ENCODE measurements around the gene SEPTIN6. TPM values are rescaled to one million over a fixed set of nuclear protein-coding genes. Genes with fewer than 3 reads are reported as not detected.

The SEPTIN6 gene
- total and polyA plus RNA-seq, 2 of the 8 experiments (the other 6 are each of a cell fraction or from before 2014, with no cell fraction given) = 31.0 to 42.6 TPM

GRCh38 chrX:119677654-119677981 is 15.3 kb downstream of the SEPTIN6 start:
- H3K14ac ChIP-seq (ENCODE audit: insufficient read length) = no peak overlapping the region
- no peak for FAIRE-seq
- no peak overlapping the region for H2BK120ac ChIP-seq (replicated peaks; ENCODE audit: low read depth, low read length)
- ChIA-PET POLR2A (ENCODE audit: partially characterized antibody) (interaction anchor here (1.2 kb wide), 1 partner anchor 8 kb away, joined by 4 read pairs; no protein-coding TSS in a partner anchor), CTCF (ENCODE audit: partially characterized antibody) (interaction anchor here (0.7 to 1.0 kb wide), 2 partner anchors 18 to 52 kb away, joined by 3 read pairs; no protein-coding TSS in a partner anchor)
- H2BK12ac ChIP-seq (ENCODE audit: low read depth, low read length) = no peak overlapping the region
- H2AK5ac ChIP-seq (ENCODE audit: low read depth, low read length) = no peak overlapping the region
- H2AFZ ChIP-seq (ENCODE audit: low read length) = no peak overlapping the region
- H3K4ac ChIP-seq (replicated peaks; ENCODE audit: insufficient read length, low read depth, low read length) = no peak overlapping the region
- H3K9ac ChIP-seq (replicated peaks in 1 of 4; ENCODE audit: extremely low read depth in 1 of 4, low read depth in 3 of 4, low read length in 3 of 4) = no peak overlapping the region
- no peak overlapping the region for H2BK15ac ChIP-seq (ENCODE audit: low read length)
- H3K4me3 ChIP-seq (ENCODE audit: extremely low read depth in 1 of 4, insufficient read depth in 2 of 4, low read depth in 3 of 4, low read length in 4 of 4) = no peak overlapping the region
- no peaks in the 10 kb centered on the region for H3K9me3 ChIP-seq (ENCODE audit: insufficient read depth in 2 of 2, low read depth in 1 of 2, low read length in 1 of 2)
- no peak overlapping the region for H3K18ac ChIP-seq (ENCODE audit: extremely low read depth, low read length)
- H3K79me2 ChIP-seq (ENCODE audit: control insufficient read depth in 1 of 2, insufficient read depth in 2 of 2, low read length in 2 of 2) = peaks cover 0 to 8% of the 10 kb centered on the region in 2 experiments; a peak in 1 of 4 replicates
- WGBS, 2 experiments (ENCODE audit: extremely low coverage in 1 of 2, insufficient coverage in 1 of 2, insufficient read length in 1 of 2, insufficient replicate concordance in 2 of 2, low coverage in 1 of 2, low lambda C conversion rate in 2 of 2, missing lambda C conversion rate in 1 of 2) = 83% methylated on average over 6 of the region's 6 CpGs; no CpG with 5 or more reads in 1 of the 2 experiments
- H4K8ac ChIP-seq (ENCODE audit: extremely low read depth, insufficient read depth, low read length) = no peak overlapping the region
- DNase-seq (ENCODE audit: low read depth in 1 of 2, low spot score in 2 of 2) = no peak
- H3K23me2 ChIP-seq (ENCODE audit: low read depth, low read length) = no peaks in the 10 kb centered on the region
- H3K4me2 ChIP-seq (ENCODE audit: insufficient read depth in 1 of 2, low read depth in 2 of 2, low read length in 2 of 2) = no peak overlapping the region
- H4K20me1 ChIP-seq (replicated peaks in 1 of 2; ENCODE audit: control insufficient read depth in 1 of 2, insufficient read depth in 2 of 2, low read length in 2 of 2) = no peaks in the 10 kb centered on the region
- H2BK5ac ChIP-seq (ENCODE audit: low read depth, low read length) = no peak overlapping the region
- H2BK20ac ChIP-seq (ENCODE audit: low read length) = no peak overlapping the region
- H4K5ac ChIP-seq (ENCODE audit: insufficient read length, low read depth, low read length) = no peak overlapping the region
- no peaks in the 10 kb centered on the region for H3K36me3 ChIP-seq (ENCODE audit: control insufficient read depth in 2 of 4, insufficient read depth in 4 of 4, low read length in 3 of 4)
- H3K27ac ChIP-seq (ENCODE audit: low read depth, low read length) = no peak overlapping the region
- 0 out of 7 replicates have a peak, but pooled peaks cover 0 to 4% (median 2%) of the 10 kb centered on the region in 4 experiments for H3K4me1 ChIP-seq (replicated peaks in 1 of 4; ENCODE audit: control insufficient read depth in 3 of 4, insufficient read depth in 4 of 4, low read length in 3 of 4)
- H3K27me3 ChIP-seq (replicated peaks in 1 of 4; ENCODE audit: control insufficient read depth in 3 of 4, extremely low read depth in 1 of 4, insufficient read depth in 3 of 4, low read length in 3 of 4) = no peaks in the 10 kb centered on the region
- H3K23ac ChIP-seq (ENCODE audit: insufficient read length) = no peak overlapping the region
- no peak overlapping the region for H4K91ac ChIP-seq (replicated peaks; ENCODE audit: insufficient read length, low read length)
- no peaks in the 10 kb centered on the region; the same call in 1 of the 2 replicates for H3K79me1 ChIP-seq (ENCODE audit: low read depth, low read length)
- H3K56ac ChIP-seq (replicated peaks; ENCODE audit: insufficient read length, low read depth, low read length) = no peak overlapping the region
- no peak for TF ChIP-seq JUND (IDR thresholded peaks at IDR 0.05; ENCODE audit: low read length)
- no peak for TF ChIP-seq GABPA (IDR thresholded peaks at IDR 0.05; ENCODE audit: borderline replicate concordance, insufficient read depth, low read length)
- TF ChIP-seq, protein P1, sequence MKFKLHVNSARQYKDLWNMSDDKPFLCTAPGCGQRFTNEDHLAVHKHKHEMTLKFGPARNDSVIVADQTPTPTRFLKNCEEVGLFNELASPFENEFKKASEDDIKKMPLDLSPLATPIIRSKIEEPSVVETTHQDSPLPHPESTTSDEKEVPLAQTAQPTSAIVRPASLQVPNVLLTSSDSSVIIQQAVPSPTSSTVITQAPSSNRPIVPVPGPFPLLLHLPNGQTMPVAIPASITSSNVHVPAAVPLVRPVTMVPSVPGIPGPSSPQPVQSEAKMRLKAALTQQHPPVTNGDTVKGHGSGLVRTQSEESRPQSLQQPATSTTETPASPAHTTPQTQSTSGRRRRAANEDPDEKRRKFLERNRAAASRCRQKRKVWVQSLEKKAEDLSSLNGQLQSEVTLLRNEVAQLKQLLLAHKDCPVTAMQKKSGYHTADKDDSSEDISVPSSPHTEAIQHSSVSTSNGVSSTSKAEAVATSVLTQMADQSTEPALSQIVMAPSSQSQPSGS (IDR thresholded peaks at IDR 0.05; ENCODE audit: low read length) = no peak
- TF ChIP-seq KDM1A (IDR thresholded peaks at IDR 0.05; ENCODE audit: borderline replicate concordance, low read length) = no peak
- no peak for TF ChIP-seq CHD1 (IDR thresholded peaks at IDR 0.05; ENCODE audit: low read depth, low read length)
- TF ChIP-seq POLR2A (IDR thresholded peaks at IDR 0.05; ENCODE audit: control extremely low read depth in 1 of 2, low read depth in 2 of 2, low read length in 2 of 2) = no peak
- TF ChIP-seq NANOG (IDR thresholded peaks at IDR 0.05; ENCODE audit: insufficient read depth, low read depth, low read length, poor library complexity, severe bottlenecking) = no peak
- no peak for TF ChIP-seq CBX5 (IDR thresholded peaks at IDR 0.05; ENCODE audit: low read depth, low read length)
- no peak for TF ChIP-seq CTBP2 (IDR thresholded peaks at IDR 0.05; ENCODE audit: borderline replicate concordance, insufficient read depth, insufficient read length, low read length)
- TF ChIP-seq, protein P2, sequence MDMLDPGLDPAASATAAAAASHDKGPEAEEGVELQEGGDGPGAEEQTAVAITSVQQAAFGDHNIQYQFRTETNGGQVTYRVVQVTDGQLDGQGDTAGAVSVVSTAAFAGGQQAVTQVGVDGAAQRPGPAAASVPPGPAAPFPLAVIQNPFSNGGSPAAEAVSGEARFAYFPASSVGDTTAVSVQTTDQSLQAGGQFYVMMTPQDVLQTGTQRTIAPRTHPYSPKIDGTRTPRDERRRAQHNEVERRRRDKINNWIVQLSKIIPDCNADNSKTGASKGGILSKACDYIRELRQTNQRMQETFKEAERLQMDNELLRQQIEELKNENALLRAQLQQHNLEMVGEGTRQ (IDR thresholded peaks at IDR 0.05; ENCODE audit: low read length) = no peak
- no peak for TF ChIP-seq POU5F1 (IDR thresholded peaks at IDR 0.05; ENCODE audit: low read depth, low read length)
- no peak for TF ChIP-seq SIRT6 (IDR thresholded peaks at IDR 0.05; ENCODE audit: low read length)
